ENCODE results near the gene ALDH1A1. TPM values are rescaled to one million over a fixed set of nuclear protein-coding genes. Genes with fewer than 3 reads are reported as not detected.

Gene ALDH1A1
- total RNA-seq, 1 donor from 2014 or later: 43.9 TPM

GRCh38 chr9:72858089-72858912, 94.6 kb downstream of the ALDH1A1 start:
- TF ChIP-seq, protein P1, sequence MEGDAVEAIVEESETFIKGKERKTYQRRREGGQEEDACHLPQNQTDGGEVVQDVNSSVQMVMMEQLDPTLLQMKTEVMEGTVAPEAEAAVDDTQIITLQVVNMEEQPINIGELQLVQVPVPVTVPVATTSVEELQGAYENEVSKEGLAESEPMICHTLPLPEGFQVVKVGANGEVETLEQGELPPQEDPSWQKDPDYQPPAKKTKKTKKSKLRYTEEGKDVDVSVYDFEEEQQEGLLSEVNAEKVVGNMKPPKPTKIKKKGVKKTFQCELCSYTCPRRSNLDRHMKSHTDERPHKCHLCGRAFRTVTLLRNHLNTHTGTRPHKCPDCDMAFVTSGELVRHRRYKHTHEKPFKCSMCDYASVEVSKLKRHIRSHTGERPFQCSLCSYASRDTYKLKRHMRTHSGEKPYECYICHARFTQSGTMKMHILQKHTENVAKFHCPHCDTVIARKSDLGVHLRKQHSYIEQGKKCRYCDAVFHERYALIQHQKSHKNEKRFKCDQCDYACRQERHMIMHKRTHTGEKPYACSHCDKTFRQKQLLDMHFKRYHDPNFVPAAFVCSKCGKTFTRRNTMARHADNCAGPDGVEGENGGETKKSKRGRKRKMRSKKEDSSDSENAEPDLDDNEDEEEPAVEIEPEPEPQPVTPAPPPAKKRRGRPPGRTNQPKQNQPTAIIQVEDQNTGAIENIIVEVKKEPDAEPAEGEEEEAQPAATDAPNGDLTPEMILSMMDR (IDR thresholded peaks at IDR 0.05): no peak
- Histone ChIP-seq H3K36me3 (no peaks in the 10 kb centered on the region), H3K4me3 (no peak overlapping the region), H3K4me1 (peaks cover 0 to 9% of the 10 kb centered on the region in 2 donors), H3K9me3 (no peaks in the 10 kb centered on the region), H3K27me3 (no peaks in the 10 kb centered on the region), H3K27ac (peak overlapping the region; percentile 36 to 44)
- intact Hi-C loops (cut with DNase I): loop anchor here (5.0 kb wide), 1 partner anchor 89 kb away; no protein-coding TSS in a partner anchor
- no peak for DNase-seq (ENCODE audit: low spot score in 2 of 2)

GRCh38 chr9:72857624-72857996, 95.2 kb downstream of the ALDH1A1 start:
- intact Hi-C loops (cut with DNase I): loop anchor here (1.0 to 5.0 kb wide), 3 partner anchors 90 to 225 kb away; no protein-coding TSS in a partner anchor

DNA sequence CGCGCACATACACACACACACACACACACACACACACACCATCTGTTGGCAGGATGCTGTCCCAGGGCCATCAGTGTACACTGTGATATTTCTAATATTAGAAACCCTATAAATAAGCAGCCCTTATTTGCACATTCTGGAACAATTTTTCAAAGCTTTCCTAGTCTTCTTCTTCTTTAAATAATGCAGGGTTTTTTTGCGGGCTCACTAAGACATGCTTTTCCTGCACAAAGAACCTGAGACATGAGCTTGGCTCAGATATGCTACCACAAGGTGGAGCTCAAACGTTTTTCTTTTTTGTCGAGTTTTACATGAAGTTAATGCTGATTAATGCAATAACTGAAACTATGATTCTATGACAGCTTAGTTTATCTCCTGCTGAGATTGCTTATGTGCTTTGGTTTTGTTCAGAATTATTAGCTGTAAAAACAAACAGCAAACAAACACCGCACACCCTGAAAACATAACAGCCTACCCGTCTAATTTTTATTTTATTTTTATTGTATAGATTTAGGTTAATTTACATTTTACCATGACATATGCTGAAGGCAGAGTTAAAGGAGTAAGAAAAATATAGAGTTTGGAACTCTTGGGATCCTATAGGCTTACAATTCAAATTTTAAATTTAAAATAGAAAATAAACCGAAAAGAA, 95.8 kb downstream of the ALDH1A1 start:
- H3K27me3 ChIP-seq: no peaks in the 10 kb centered on the region
- no peak overlapping the region for H3K4me3 ChIP-seq
- intact Hi-C loops (cut with DNase I): loop anchor here (1.0 to 5.0 kb wide), 3 partner anchors 90 to 225 kb away; no protein-coding TSS in a partner anchor
- TF ChIP-seq, protein P1 (IDR thresholded peaks at IDR 0.05): peak; percentile 58 to 74 (median 64)
- H3K36me3 ChIP-seq: no peaks in the 10 kb centered on the region
- peak in 1 of 2 donors; percentile 73 for DNase-seq (ENCODE audit: low spot score in 2 of 2)
- H3K4me1 ChIP-seq: peaks cover 0 to 9% of the 10 kb centered on the region in 2 donors
- H3K27ac ChIP-seq: peak overlapping the region in 1 of 2 donors; percentile 36
- H3K9me3 ChIP-seq: no peaks in the 10 kb centered on the region

More at GRCh38 chr9:72857624-72857996, 95.2 kb downstream of the ALDH1A1 start:
- H3K9me3 ChIP-seq: no peaks in the 10 kb centered on the region
- no peak for DNase-seq (ENCODE audit: low spot score in 2 of 2)
- H3K36me3 ChIP-seq: no peaks in the 10 kb centered on the region
- H3K4me1 ChIP-seq: peaks cover 0 to 9% of the 10 kb centered on the region in 2 donors
- H3K4me3 ChIP-seq: no peak overlapping the region
- H3K27ac ChIP-seq: peak overlapping the region; percentile 36 to 44
- TF ChIP-seq, protein P1 (IDR thresholded peaks at IDR 0.05): no peak
- no peaks in the 10 kb centered on the region for H3K27me3 ChIP-seq

- no peaks in the 10 kb centered on the region for H3K27me3 ChIP-seq
- no peak overlapping the region for H3K4me3 ChIP-seq
- H3K9me3 ChIP-seq: no peaks in the 10 kb centered on the region
- intact Hi-C loops (cut with DNase I): loop anchor here (5.0 kb wide), 1 partner anchor 91 kb away; no protein-coding TSS in a partner anchor
- no peak overlapping the region for H3K27ac ChIP-seq
- TF ChIP-seq, protein P1 (IDR thresholded peaks at IDR 0.05): no peak
- no peak for DNase-seq (ENCODE audit: low spot score in 2 of 2)
- no peaks in the 10 kb centered on the region for H3K36me3 ChIP-seq
- peaks cover 0 to 9% of the 10 kb centered on the region in 2 donors for H3K4me1 ChIP-seq
These were observed 96.8 kb downstream of the ALDH1A1 start for GRCh38 chr9:72855890-72856523.

GRCh38 chr9:72855321-72855720, 97.5 kb downstream of the ALDH1A1 start:
- no peak overlapping the region for H3K27ac ChIP-seq
- intact Hi-C loops (cut with DNase I): loop anchor here (5.0 kb wide), 1 partner anchor 92 kb away; no protein-coding TSS in a partner anchor
- H3K27me3 ChIP-seq: no peaks in the 10 kb centered on the region
- TF ChIP-seq, protein P1 (IDR thresholded peaks at IDR 0.05): no peak
- DNase-seq (ENCODE audit: low spot score in 2 of 2): no peak
- no peak overlapping the region for H3K4me3 ChIP-seq
- no peaks in the 10 kb centered on the region for H3K36me3 ChIP-seq
- peaks cover 0 to 9% of the 10 kb centered on the region in 2 donors for H3K4me1 ChIP-seq
- H3K9me3 ChIP-seq: no peaks in the 10 kb centered on the region
